HG03135 (cell line): ENCODE measurements around the gene CHKA.

Experiments
- ATAC-seq: cut with Tn5 transposase; IDR thresholded peaks from one replicate; pipeline ENCODE4 v1.9.1; 2021; ENCODE audit warnings: mild to moderate bottlenecking, moderate library complexity; ENCODE audit not compliant: unreplicated experiment

Gene CHKA

DNA sequence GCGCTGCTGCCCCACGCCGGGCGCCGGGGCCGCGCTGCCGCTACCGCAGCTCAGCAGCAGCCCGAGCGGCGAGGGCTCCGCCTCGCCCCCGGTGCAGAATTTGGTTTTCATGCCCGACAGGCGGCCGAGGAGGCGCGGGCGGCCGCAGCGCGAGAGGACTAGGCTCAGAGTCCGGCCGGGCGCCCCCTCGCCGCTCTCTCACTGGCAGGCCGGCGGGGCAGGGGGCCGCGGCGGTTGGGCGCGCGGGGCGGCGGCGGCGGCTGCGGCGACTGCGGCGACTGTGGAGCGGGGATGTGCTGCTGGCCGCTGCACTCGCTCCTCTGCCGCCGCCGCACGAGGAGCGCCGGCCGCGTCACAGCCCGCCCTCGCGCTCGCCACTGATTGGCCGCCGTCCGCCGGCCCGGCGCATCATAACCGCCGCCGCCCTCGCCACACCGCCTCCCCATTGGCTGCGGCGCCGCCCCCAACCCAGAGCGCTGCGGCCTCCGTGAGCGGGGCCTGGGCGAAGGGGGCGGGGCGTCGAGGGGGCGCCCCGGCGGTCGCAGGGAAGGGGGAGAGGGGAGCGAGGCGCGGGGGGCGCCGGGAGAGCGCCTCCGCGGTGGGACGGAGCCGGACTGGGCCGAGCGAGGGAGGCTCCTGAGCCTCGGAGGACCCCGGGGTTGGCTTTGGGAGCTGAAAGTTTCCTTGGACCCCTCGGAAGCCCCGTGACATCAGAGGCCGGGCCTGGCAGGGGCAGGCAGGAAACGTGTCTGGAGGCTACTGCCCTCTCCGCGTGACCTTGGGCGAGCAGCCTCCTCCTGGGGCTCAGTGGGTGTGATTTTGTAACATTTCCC lies at the start of gene CHKA:
Gene CHKA (minus strand): TSS at position 322 of the 833 bp plus-strand sequence. CDS start 211 bp downstream, at position 111.
- peak; percentile 80 for ATAC-seq

DNA sequence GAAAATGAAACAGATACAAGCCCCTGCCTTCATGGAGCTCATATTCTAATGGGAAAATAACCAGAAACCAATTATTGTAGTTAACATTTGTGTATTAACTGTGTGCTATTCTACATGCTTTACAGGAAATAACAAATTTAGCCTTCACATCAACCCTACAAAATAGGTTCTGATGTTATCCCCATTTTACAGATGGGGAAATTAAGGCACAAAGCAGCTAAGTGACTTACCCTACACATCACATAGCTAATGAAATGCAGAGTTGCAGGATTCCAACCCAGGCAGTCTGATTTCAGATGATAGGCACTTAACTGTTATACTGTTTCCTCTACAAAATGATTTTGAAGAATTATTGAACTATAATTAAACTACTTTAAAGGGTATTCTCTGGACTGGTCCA lies 48.3 kb upstream of the CHKA start:
- ATAC-seq, result no peak

DNA sequence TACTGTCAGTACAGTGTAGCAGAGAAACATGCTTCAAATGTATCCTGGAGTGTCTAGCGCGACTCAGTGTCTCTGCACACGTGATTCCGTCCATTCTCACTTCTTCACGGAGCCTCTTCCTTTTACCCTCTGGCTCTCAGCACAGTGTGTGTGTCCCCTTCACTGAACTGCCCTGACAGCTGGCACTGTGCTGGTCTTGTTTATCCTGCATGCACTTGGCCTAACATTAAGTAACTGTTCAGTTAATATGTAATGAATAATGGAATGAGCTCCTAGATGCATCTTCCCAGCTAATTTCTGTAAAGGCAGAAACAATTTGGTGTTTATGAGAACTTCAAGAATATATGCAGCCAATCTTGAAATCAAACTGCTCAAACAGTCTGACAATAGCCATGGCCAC lies 47.5 kb upstream of the CHKA start:
- no peak for ATAC-seq

DNA sequence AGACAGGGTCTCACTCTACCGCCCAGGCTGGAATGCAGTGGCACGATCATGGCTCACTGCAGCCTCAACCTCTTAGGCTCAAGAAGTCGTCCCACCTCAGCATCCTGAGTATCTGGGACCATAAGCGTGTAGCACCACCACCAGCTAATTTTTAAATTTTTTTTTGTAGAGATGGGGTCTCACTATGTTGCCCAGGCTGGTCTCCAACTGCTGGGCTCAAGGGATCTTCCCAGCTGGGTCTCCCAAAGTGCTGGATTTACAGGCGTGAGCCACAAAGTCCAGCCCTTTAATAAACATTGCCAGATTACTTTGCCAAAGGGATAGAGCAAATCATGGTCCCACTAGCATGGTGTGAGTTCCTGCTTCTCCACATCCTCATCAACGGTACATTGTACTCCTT lies 46.3 kb upstream of the CHKA start:
- no peak for ATAC-seq

DNA sequence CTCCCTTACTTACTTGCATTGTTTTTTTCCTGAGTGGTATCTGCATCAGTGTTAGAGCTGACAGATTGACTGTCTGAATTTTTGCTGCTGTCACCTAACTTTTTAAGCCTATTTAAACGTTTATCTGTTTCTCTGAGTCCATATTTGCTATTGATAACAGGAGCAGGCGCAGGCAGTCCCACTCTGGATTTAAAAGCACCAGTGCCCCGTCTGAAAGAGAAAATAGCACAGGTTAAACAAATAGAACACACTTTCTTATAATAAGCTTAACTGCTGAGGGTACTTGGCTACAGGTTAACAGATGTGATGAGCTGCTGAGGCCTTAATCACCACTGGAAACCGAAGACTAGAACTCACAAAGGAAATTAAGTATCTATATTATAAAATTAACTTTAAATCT lies 45.8 kb upstream of the CHKA start:
- no peak for ATAC-seq

DNA sequence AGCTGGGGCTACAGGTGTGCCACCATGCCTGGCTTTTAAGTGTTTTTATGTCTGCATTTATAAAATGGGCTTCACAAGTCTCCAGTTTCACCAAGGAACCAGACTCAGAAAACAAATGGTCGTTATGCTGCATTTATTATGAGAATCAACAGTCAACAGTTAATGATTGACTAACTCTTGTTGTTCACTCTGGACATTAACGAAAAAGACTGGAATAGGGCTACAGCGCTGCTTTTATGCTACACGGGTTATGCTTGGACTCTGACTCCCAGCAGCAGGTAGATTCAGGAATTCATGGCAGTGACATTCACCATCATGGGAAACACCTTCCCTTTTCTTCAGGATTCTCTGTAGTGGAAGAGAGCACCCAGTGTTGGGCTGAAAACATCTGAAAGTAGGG lies 44.4 kb upstream of the CHKA start:
- ATAC-seq, result no peak

DNA sequence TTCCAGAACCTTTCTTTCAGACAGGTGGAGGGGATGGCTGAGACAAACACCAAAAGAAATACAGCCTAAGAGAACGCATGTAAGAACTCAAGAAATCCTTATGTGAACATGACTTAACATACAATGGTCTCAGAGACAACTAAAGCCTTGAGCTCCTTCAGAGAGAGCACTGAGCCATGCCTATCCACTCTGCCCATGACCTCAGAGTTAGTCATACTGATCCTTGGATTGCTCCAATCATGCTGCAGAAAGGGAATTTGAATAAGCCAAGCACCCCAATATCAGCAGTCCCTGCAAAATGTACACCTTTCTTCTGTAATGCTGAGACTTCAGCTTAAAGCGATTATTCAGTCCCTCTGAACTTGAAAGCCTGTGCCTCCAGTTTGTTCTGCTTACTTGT lies 43.2 kb upstream of the CHKA start:
- no peak for ATAC-seq

DNA sequence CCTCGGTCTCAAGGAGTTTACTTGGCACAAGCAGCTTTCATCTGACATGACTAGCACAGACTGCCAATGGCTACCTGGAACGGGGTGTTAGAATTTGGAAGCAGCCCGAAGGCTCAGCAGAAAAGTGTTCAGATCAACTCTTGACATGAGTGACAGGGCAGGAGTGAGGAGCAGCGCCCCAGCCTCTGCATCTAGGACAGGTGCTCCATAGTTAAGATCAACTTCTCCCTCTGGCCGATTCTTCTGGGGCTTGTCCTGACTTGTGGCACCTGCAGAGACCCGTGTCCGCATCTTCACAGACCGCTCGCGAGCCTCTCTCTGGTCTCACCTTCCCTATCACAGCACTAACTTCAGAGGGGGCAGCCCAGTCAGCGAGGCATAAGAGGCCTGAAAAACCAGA lies 42.5 kb upstream of the CHKA start:
- no peak for ATAC-seq

DNA sequence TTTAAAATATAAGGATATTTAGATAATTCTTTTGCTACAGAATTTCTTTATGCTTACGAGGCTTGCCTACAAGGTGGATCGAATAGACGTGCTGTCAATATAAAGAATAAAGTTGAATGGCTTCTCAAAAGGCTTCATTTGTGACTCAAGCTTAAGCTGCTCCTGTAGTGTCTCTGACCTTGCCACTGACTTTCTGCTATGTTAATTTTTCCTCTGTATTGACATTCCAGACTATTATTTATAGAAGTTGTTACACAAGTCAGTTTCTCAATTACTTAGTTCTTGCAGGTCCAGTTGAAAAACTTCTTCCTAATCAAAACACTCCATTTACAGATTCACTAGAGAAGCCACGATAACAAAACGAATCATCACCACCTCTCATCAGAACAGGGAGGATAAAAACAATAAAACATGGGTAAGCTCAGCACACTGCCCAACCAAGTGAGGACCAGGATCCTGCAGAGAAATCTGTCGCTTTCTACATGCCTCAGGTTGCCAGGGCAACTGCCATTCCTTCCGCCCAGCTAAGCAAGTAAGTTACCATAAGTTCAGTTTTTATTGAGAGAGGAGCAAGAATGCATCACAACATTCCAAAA lies 39.0 kb upstream of the CHKA start:
- ATAC-seq, result no peak

DNA sequence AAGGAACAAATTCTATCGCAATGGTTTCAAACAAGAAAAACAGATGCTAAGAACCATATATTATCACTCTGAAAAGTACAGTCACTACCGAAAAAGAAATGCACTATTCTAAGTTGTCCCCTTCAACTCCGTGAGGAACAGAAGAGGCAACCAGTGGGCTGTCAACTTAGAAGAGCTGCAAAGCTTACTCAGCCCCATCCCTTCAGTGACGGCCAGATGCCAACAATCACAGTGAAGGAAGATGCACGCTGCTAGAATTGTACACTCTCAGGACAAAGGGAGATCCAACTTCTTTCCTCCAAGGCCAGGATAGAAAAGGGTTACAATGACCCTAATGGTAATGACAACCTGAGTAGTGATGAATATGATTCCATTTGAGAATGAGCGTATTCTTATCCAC lies 38.5 kb upstream of the CHKA start:
- ATAC-seq, result no peak

DNA sequence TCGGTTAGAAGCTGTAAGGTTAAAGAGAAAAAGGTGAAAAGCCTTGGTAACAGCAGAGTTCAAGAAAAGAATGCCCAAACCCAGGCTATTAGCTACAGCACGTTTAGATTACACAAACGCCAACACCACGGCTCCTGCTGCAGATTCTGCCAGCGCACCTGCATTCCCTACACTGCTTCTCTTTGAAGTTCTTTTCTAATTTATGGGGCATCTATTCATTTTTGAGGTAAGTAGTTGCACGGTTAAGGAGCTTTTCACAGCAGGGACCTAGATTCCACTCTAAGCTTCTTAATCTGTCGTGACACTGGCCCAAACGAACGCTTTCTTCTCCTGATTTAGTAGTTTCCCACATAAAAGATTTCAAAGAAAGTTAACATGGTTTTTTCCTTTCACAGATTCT lies 38.0 kb upstream of the CHKA start:
- no peak for ATAC-seq

DNA sequence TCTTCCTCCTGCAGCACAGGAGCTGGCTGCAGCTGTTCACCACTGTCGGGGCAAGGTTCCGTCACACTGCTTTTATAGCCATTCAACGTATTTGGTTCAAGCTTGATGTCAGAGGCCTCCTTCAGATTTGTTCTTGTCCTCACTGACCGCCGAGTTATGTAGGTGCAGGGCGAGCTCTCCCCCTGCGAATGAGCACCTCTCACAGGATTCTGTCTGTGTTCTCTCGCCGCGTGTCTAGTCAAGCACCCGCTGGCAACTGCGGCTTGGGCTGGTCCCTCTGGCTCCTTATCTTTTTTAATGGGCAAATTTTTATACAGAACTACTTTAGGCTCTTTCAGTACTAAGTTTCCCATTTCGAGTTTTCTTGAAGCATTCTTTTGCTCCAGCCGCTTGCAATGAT lies 37.4 kb upstream of the CHKA start:
- no peak for ATAC-seq

DNA sequence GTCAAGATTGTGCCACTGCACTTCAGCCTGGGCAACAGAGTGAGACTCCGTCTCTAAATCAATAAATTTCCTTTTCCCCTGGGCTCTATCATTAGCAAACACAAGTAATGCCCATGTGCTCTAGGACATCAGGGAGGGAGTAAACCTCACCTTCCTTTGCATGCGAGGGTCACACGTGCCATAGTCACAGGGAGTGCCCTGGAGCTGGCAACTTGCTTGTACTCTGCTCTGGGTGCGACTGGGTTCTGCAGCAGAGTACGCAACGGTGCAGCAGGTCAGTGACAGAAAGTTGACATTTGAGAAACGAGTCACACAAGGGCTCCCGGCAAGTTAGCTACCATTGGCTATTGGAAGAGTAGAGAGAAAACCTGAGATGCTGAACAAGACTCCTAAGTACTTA lies 32.6 kb upstream of the CHKA start:
- ATAC-seq, result no peak

DNA sequence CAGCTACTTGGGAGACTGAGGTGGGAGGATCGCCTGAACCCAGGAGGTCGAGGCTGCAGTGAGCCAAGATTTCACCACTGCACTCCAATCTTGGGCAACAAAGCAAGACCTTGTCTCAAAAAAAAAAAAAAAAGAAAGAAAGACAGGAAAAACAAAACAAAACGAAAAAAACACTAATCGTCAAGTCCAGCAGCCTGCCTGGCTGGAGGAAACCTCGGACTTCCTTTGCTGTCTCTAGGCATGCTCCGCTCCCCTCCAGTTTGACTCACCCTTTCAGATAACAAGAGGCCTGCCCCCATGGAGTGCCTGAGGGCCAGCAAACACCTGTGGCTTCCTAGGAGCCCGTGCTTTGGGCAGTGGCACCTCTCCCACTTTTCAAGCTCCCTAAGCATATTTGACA lies 28.8 kb upstream of the CHKA start:
- no peak for ATAC-seq

DNA sequence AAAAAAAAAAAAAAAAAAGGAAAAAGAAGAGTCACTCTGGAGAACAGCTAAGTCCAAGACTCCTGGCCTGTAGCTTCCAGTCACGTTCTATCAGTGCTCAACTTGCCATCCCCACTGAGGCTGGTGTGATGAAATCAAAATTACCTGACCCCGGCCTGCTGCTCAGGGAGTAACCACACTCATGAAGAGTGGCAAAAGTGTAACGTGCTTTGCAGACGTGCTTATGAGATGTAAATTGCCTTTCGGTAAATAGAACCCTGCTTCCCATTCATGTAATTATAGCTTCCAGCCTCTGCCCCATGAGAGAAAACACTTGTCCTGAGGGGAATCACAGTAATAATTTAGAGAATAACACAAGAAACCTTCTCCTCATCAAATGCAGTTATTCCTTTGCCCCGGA lies 28.2 kb upstream of the CHKA start:
- ATAC-seq, result no peak

DNA sequence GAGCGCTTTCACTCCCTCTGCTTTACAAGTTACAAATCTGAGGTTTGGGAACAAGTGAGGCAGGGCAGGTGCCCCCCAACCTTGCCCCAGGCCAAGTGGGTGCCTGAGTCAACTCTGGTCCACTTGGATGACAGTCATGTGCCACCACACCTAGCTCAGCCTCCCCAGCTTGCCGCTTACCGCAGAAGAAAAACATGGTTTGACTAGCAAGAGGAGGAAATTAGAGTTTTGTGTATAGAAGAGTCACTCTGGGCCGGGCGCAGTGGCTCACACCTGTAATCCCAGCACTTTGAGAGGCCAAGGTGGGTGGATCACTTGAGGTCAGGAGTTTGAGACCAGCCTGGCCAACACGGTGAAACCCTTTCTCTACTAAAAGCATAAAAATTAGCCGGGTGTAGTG lies 27.7 kb upstream of the CHKA start:
- no peak for ATAC-seq

DNA sequence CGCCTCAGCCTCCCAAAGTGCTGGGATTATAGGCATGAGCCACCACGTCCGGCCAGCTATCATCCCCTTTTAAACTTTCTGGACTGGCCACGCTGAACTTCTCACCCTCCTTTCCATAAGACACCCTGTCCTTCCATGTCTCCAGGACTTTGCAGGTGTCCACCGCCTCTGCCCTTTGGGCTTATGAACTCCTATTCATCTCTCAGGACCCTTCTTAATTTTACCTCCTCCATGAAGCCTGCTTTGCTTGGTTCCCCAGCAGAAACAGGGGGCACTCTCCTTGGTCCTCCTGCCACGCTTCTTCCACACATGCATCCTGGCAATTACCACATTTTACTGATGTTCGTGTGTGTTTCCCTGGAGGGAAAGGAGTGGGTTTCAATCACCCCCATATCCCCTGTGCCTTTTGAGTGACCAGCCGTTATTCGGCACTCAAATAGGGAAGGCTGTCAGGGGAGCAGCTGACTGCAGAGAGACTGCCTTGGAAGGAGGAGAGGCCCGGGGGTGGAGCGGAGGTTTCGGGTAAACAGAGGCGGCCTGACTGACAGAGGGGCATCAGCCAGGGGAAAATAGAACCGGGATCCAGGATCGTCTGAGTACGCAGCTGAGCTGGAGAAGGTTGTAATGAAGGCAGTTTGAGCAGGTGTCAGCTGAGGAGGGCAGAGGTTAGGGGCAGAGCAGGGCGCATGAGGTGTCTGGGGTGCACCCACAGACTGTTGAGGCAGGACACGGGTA lies 27.1 kb upstream of the CHKA start:
- no peak for ATAC-seq

DNA sequence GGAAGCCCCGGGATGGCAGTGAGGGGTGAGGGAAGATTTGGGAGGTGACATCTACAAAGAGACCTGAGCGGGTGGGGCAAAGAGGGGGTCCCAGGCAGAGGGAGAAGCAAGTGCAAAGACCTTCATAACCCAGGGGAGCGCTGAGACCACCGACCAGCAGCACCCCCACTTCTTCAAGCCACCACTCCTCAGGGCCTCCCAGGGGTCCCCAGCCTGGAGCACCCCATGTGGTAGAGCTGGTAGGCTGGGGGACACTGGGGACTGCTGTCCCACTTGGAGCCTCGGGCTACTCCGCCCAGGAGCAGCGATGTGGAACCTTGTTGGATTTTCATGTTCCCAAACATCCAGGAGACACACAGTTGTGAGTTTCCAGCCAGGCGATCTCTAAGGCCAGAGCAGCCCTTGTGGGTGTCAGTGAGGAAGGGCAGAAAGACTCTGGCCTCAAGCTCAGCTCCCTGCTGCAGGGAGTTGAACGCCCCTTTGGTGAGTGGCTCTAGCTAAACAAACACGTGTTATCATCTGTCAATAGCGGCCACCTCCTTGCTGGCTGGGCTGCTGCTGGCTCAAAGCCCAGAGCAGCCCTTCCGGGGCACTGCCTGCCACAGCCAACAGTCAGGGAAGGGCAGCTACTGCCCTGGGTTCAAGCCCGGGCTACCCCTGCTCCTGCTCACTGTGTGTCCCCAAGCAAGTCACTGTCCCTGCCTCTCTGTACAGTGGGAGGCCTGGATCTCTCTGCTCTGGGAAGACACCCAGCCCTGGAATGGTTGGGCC lies 25.7 kb upstream of the CHKA start:
- ATAC-seq, result no peak

DNA sequence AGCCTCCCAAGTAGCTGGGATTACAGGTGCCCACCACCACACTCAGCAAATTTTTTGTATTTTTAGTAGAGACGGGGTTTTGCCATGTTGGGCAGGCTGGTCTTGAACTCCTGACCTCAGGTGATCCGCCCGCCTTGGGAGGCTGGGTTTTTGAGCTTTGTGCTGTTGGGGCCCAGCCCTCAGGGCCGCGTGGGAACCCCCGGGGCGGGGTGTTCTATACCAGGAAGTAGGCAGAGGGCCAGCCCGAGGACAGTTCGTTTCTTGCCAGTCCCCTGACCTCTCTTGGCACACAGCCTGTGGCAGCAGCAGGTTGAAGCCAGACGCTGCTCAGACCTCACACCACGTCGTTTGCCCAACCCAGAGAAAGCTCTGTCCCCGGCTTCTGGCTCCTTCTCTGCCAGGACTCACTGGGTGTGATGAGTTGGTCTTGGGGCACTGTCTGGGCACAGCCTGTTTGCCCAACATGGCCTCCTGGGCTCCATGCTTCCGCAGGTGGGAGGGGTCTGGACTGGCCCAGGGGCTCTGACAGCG lies 24.9 kb upstream of the CHKA start:
- no peak for ATAC-seq

DNA sequence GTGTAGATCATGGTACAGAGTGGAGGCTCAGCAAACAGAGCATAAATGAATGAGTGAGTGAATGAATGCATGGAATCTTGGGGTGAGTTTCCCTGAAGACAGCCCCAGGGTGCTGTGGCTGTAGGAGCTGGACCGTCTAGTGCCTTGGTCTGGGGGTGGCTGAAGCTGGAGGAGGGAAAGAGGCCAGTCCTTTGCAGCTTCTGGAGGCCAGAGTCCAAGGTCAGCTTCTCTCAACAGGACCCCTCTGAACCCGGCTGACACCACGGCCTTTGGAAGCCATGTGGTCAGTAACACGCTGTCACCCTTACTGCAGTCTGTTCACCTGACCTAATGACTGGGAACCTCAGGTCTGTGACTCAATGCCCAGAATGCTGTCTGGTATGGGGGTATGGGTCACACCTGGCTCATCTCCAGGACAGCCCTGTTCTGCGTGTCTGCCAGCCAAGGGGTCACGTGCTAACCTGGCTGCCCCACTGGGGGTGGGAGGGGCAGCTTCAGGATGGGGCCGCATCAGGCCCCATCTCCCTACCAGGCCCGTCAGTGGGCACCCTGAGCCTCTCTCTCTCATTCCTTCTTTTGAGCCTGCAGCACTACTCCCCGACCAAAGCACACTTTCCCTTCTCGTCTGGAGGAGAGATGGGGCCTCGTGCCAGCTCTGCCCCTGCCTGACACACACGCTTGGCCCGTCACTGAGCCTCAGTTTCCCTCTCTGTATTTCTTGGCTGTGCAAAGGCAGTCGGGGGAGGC lies 24.1 kb upstream of the CHKA start:
- ATAC-seq, result no peak
